Neural progenitor cell (in vitro differentiated cells): Measurements from ENCODE around the gene DPF3. TPM values are rescaled to one million over a fixed set of nuclear protein-coding genes. Genes with fewer than 3 reads are reported as not detected.

Experiments
- DNase-seq: peaks from one replicate; pipeline ENCODE4 v3.0.0-alpha.2; 2016; ENCODE audit warnings: low spot score
- H2AFZ ChIP-seq: fragments of 200-600 bp; sonication (generic); replicated peaks from 2 replicates; pipeline ENCODE4 v1.6.1; 2016; ENCODE audit warnings: antibody characterized with exemption
- H3F3A ChIP-seq: fragments of 200-600 bp; sonication (generic); 2 replicates; pipeline ENCODE4 v1.6.1; 2016; ENCODE audit warnings: antibody characterized with exemption, low read depth
- H3K27ac ChIP-seq: fragments of 200-600 bp; sonication (generic); 2 replicates; pipeline ENCODE4 v1.5.1; 2016; ENCODE audit warnings: mild to moderate bottlenecking
- H3K27me3 ChIP-seq: fragments of 200-600 bp; sonication (generic); 2 replicates; pipeline ENCODE4 v1.6.1; 2016; ENCODE audit warnings: mild to moderate bottlenecking, moderate library complexity
- H3K36me3 ChIP-seq: fragments of 200-600 bp; sonication (generic); 2 replicates; pipeline ENCODE4 v1.5.1; 2016
- H3K4me1 ChIP-seq: fragments of 200-600 bp; sonication (generic); 2 replicates; pipeline ENCODE4 v1.6.1; 2016; ENCODE audit warnings: mixed run types
- H3K4me2 ChIP-seq: fragments of 200-600 bp; sonication (generic); 2 replicates; pipeline ENCODE4 v1.6.1; 2016
- H3K4me3 ChIP-seq: fragments of 200-600 bp; sonication (generic); 2 replicates; pipeline ENCODE4 v1.5.1; 2016
- H3K79me2 ChIP-seq: fragments of 200-600 bp; sonication (generic); 2 replicates; pipeline ENCODE4 v1.6.1; 2016; ENCODE audit warnings: low read depth
- H3K9ac ChIP-seq: fragments of 200-600 bp; sonication (generic); 2 replicates; pipeline ENCODE4 v1.6.1; 2016
- H3K9me3 ChIP-seq: fragments of 200-600 bp; sonication (generic); 2 replicates; pipeline ENCODE4 v1.5.1; 2016; ENCODE audit warnings: low read depth
- H4K20me1 ChIP-seq: fragments of 200-600 bp; sonication (generic); 2 replicates; pipeline ENCODE4 v1.6.1; 2016; ENCODE audit warnings: low read depth
- H3K27ac Mint-ChIP-seq: 3 replicates; pipeline ENCODE4 v1.8.0; 2021; ENCODE audit warnings: mixed read lengths
- H3K27me3 Mint-ChIP-seq: 2 replicates; pipeline ENCODE4 v1.8.0; 2022; ENCODE audit warnings: low read depth, mild to moderate bottlenecking, inconsistent platforms, moderate library complexity, mixed read lengths; ENCODE audit not compliant: insufficient read depth
- H3K36me3 Mint-ChIP-seq: 3 replicates; pipeline ENCODE4 v1.8.0; 2021; ENCODE audit warnings: mixed read lengths
- H3K4me1 Mint-ChIP-seq: 3 replicates; pipeline ENCODE4 v1.8.0; 2021; ENCODE audit warnings: mixed read lengths
- H3K4me3 Mint-ChIP-seq: 3 replicates; pipeline ENCODE4 v1.8.0; 2021; ENCODE audit warnings: mild to moderate bottlenecking, moderate library complexity, mixed read lengths
- H3K9me3 Mint-ChIP-seq: 3 replicates; pipeline ENCODE4 v1.8.0; 2020; ENCODE audit warnings: mixed read lengths
- EZH2 ChIP-seq: fragments of 200-600 bp; sonication (generic); IDR thresholded peaks from 2 replicates; pipeline ENCODE4 v1.6.1; 2017; ENCODE audit warnings: antibody characterized with exemption, mild to moderate bottlenecking, moderate library complexity
- EZH2phosphoT487 ChIP-seq: fragments of 200-600 bp; sonication (generic); IDR thresholded peaks from 2 replicates; pipeline ENCODE4 v1.6.1; 2017; ENCODE audit warnings: antibody characterized with exemption
- total RNA-seq: library from RNA; depleted of rRNA; stranded (reverse); fragments of >200 nt; gene quantifications from 2 replicates; pipeline ENCODE4 v1.2.3, GENCODE V29; 2015; ENCODE audit warnings: low replicate concordance
- TF ChIP-seq, protein P1 (sequence below): fragments of 200-600 bp; sonication (generic); IDR thresholded peaks from 2 replicates; pipeline ENCODE4 v1.5.1; 2017; ENCODE audit warnings: antibody characterized with exemption, mild to moderate bottlenecking

DPF3 gene
- total RNA-seq, 1 donor from 2014 or later: not detected

- H3K4me3 Mint-ChIP-seq: no peak overlapping the region
- no peaks in the 10 kb centered on the region for H3K36me3 Mint-ChIP-seq
- Histone ChIP-seq H3K4me2 (no peak overlapping the region), H4K20me1 (no peaks in the 10 kb centered on the region), H3K36me3 (no peaks in the 10 kb centered on the region), H2AFZ (no peak overlapping the region), H3K27ac (no peak overlapping the region), H3K9ac (no peak overlapping the region), H3K27me3 (no peaks in the 10 kb centered on the region), H3K9me3 (no peaks in the 10 kb centered on the region), H3K79me2 (no peaks in the 10 kb centered on the region), H3K4me1 (peaks cover 4% of the 10 kb centered on the region), H3F3A (no peaks in the 10 kb centered on the region), H3K4me3 (no peak overlapping the region)
- DNase-seq: no peak
- TF ChIP-seq, protein P1, sequence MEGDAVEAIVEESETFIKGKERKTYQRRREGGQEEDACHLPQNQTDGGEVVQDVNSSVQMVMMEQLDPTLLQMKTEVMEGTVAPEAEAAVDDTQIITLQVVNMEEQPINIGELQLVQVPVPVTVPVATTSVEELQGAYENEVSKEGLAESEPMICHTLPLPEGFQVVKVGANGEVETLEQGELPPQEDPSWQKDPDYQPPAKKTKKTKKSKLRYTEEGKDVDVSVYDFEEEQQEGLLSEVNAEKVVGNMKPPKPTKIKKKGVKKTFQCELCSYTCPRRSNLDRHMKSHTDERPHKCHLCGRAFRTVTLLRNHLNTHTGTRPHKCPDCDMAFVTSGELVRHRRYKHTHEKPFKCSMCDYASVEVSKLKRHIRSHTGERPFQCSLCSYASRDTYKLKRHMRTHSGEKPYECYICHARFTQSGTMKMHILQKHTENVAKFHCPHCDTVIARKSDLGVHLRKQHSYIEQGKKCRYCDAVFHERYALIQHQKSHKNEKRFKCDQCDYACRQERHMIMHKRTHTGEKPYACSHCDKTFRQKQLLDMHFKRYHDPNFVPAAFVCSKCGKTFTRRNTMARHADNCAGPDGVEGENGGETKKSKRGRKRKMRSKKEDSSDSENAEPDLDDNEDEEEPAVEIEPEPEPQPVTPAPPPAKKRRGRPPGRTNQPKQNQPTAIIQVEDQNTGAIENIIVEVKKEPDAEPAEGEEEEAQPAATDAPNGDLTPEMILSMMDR: no peak
- TF ChIP-seq EZH2phosphoT487: no peak
- no peak for TF ChIP-seq EZH2
- H3K27me3 Mint-ChIP-seq: no peaks in the 10 kb centered on the region
- peaks cover 5% of the 10 kb centered on the region for H3K4me1 Mint-ChIP-seq
- no peaks in the 10 kb centered on the region for H3K9me3 Mint-ChIP-seq
- H3K27ac Mint-ChIP-seq: no peak overlapping the region
Measured at GRCh38 chr14:72825486-72825885, 68.4 kb downstream of the DPF3 start.

DNA sequence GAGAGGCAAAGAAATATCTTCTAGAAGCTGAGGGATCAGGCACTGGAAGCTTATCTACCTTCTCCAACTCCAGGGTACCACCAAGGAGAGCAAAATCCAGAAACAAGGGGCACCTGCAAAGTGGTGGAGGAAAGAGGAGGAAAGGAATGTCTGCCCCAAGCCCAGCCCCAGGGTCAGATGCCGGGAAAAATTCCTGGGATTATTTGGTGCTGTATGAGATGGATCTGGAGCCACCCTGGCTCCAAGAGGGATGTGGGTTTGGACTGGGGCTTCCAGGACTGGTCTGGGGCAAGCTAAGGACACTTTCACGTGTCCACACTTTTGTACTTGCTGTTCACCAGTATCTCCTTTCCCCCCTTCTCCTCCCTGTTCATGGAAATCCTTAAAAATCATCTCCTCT is 69.8 kb downstream of the DPF3 start:
- TF ChIP-seq, protein P1: no peak
- TF ChIP-seq EZH2: no peak
- no peak for TF ChIP-seq EZH2phosphoT487
- H3K4me2 ChIP-seq: no peak overlapping the region
- H3K79me2 ChIP-seq: no peaks in the 10 kb centered on the region
- no peak for DNase-seq
- no peaks in the 10 kb centered on the region for H4K20me1 ChIP-seq
- H3K9me3 ChIP-seq: no peaks in the 10 kb centered on the region
- H3K27me3 Mint-ChIP-seq: no peaks in the 10 kb centered on the region
- H3K36me3 ChIP-seq: no peaks in the 10 kb centered on the region
- no peak overlapping the region for H3K4me3 ChIP-seq
- no peaks in the 10 kb centered on the region for H3K4me1 ChIP-seq
- peaks cover 5% of the 10 kb centered on the region for H3K4me1 Mint-ChIP-seq
- no peaks in the 10 kb centered on the region for H3K36me3 Mint-ChIP-seq
- H3K9me3 Mint-ChIP-seq: no peaks in the 10 kb centered on the region
- H3K4me3 Mint-ChIP-seq: no peak overlapping the region
- no peak overlapping the region for H3K9ac ChIP-seq
- H3K27ac Mint-ChIP-seq: no peak overlapping the region
- H3K27me3 ChIP-seq: no peaks in the 10 kb centered on the region
- H2AFZ ChIP-seq: no peak overlapping the region
- no peak overlapping the region for H3K27ac ChIP-seq
- no peaks in the 10 kb centered on the region for H3F3A ChIP-seq

DNA sequence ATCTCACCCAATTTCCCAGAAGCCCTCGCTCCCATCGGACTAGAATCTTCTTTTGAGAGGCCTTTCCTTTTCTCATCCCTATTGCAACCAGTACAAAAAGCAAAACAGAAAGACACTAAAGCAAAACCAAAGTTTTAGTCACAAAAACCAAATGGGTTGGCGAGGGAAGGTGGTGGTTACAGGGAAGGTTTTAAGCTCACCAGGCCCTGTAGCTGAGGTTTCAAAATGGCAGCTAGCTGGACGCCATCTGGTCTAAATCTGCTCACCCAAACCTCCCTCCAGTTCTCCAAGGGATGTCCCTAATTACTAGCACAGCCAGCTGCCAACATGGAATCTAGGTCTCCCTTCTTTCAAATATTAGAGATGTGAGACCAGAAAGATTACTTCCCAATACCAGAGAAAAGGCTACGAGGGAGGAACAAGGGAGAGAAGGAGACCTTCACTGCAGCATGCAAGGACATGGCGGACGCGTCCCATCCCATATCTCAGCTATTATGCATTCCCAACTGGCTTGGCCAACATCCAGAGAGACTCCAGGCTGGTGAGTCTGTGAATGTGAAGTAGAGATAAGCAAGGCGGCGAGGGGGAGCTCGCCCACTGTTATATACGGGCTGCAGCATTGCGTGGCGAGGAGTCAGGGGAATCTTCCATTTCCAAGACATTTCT is 70.8 kb downstream of the DPF3 start:
- Histone ChIP-seq H3K79me2 (no peaks in the 10 kb centered on the region), H3K9ac (no peak overlapping the region), H3K36me3 (no peaks in the 10 kb centered on the region), H3K4me2 (no peak overlapping the region), H3F3A (no peaks in the 10 kb centered on the region), H3K27me3 (no peaks in the 10 kb centered on the region), H3K4me1 (no peaks in the 10 kb centered on the region), H3K4me3 (no peak overlapping the region), H3K27ac (no peak overlapping the region), H4K20me1 (no peaks in the 10 kb centered on the region), H2AFZ (no peak overlapping the region), H3K9me3 (no peaks in the 10 kb centered on the region)
- DNase-seq: no peak
- H3K36me3 Mint-ChIP-seq: no peaks in the 10 kb centered on the region
- TF ChIP-seq EZH2 (no peak), EZH2phosphoT487 (no peak)
- TF ChIP-seq, protein P1: no peak
- no peaks in the 10 kb centered on the region for H3K9me3 Mint-ChIP-seq
- no peak overlapping the region for H3K27ac Mint-ChIP-seq
- peaks cover 2% of the 10 kb centered on the region for H3K27me3 Mint-ChIP-seq
- no peak overlapping the region for H3K4me3 Mint-ChIP-seq
- peaks cover 5% of the 10 kb centered on the region for H3K4me1 Mint-ChIP-seq
